ENCODE results near the gene DUSP10.

The DUSP10 gene

DNA sequence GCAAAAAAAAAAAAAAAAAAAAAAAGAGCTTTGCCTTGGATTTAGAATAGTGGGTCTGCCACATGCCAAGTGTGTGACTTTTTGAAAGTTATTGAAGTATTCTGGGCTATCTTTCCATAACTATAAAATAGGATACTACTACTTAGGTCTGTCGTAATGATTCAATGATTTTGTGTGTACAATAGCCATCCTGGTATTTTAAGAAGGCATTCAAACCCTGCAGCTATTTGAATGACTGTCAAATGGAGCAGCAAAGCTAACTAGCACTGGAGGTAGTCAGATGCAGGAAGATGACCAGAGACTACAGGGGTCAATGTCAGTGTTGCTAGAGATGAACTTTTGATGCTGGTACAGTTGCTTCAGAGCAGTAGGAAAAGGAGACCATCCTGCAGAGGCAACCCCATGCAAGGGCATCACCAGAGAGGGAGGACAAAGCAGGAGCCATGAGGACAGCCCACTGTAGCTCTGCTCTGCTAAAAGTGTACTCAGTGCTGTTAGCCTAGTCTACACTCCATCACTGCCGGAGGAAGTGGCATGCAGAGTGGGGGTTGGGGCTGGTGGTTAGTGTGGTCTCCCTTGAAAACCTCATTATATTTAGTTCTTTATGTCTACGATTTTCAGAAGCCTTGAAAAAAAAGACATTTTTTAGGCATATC is 29.0 kb downstream of the DUSP10 start:
- DNase-seq (ENCODE audit: low read depth) = peak; percentile 34

DNA sequence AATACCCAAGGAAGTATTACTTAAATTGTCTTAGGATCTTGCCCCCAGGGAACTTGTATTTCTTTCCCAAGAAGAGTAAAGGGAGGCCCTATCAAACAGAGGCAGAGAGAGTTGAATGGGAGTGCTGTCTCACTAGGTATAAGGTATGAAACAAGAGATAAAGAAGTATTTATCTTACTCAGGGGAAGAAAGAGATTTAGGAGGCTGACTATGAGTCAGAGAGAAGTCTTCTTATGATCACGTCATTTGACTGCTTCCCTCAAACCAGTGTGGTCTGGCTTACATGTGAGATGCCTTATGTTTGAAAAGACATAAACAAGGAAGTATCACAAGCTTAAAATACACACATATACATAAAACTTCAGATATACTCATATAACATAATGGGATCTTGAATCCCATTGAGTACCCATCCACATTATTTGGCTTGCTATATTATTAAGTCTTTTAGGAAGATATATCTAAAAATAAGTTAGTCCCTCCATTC is 29.6 kb downstream of the DUSP10 start:
- DNase-seq (ENCODE audit: low read depth) = no peak

DNA sequence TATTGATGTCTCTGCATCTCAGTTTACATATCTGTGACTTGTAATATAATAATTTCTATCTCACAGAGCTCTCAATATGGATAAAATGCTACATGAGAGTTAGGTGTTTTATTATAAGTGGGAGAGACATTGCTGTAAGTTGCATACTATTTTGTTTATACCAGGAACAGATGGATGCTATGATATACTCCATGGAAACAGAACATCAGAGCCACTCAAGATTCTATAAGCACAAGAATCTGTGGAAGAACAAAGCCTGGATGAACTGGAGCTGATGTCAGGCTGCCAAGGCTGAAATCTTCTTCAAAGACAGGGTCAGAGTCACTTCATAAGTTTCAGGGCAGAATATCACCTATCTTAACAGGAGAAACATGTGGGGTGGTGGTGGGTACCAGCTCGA is 30.2 kb downstream of the DUSP10 start:
- no peak for DNase-seq (ENCODE audit: low read depth)

- no peak for DNase-seq (ENCODE audit: low read depth)
Observed at GRCh38 chr1:221711063-221711577, 30.8 kb downstream of the DUSP10 start.

GRCh38 chr1:221709854-221710253 is 32.0 kb downstream of the DUSP10 start:
- DNase-seq (ENCODE audit: low read depth) = no peak

DNA sequence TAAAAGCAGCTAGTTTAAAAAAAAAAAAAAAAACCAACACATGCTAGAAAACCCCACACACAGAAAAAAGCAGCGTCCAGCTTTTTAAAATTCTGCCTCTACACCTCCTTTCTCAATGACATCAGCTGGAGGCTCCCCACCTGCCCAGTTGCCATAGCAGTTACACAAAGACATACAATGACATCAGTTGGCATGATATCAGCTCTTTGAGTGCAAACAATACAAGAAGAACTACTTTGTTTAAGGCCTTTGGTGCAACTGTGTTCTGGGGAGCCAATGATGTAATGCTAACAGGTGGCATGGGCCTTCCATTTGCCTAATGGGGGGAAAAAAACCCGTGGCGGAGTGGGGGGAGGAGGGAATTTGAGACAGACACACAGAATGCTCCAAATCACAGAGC is 32.9 kb downstream of the DUSP10 start:
- DNase-seq (ENCODE audit: low read depth) = no peak

GRCh38 chr1:221708076-221708571 is 33.8 kb downstream of the DUSP10 start:
- DNase-seq (ENCODE audit: low read depth) = no peak

DNA sequence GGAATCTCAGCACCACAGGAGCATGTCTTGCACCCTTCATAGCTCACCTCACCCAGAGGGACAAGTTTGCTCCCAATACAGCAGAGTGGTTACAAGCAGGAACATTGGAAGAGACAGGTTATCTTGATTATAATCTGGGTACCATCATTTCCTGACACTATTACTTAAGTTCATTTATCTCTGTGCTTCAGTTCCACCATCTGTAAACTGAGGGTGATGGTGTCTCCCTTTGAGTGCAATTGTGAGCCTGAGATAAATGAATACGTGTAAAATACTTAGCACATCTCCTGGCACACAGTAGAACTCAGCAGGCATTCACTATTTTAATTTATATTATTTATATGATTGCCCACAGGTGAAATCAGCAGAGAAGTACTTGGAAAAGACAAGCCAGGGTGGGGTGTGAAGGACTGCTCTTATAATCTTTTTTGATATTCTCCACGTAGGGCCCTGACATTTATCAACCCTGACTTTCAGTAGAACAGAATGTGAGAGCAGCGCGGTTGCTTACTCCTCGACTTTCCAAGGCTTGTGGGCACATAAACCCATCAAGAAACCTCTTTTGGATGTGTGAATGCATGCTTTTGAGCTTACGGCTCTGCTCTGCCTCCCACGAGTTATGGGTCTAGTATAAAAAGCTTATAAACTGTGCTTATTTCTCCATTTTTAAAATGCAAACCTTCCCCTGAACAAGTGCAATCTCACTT is 34.9 kb downstream of the DUSP10 start:
- DNase-seq (ENCODE audit: low read depth) = no peak

- DNase-seq (ENCODE audit: low read depth) = no peak
Observed at GRCh38 chr1:221706191-221706590, 35.7 kb downstream of the DUSP10 start.

- no peak for DNase-seq (ENCODE audit: low read depth)
Observed at GRCh38 chr1:221704306-221704705, 37.6 kb downstream of the DUSP10 start.

- no peak for DNase-seq (ENCODE audit: low read depth)
Observed at GRCh38 chr1:221701570-221702186, 40.2 kb downstream of the DUSP10 start.

DNA sequence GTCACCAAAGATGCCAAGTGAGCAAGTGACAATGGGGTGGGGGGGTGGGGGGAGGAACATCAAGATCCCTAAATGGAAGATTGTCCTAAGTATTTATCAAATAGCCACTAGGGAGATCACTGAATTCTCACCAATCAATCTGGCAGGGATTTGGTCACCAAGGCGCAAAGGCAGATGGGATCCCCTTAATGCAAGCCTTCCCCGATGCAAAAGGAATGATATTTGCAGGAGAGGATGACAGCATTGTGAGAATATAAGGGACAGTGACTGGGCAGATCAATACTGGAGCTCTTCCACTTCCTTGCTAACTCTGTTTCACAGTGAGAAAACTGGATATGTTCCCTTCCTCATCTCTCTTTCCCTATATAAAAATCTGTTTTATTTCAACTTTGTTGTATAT is 40.9 kb downstream of the DUSP10 start:
- no peak for DNase-seq (ENCODE audit: low read depth)

GRCh38 chr1:221700536-221700935 is 41.4 kb downstream of the DUSP10 start:
- no peak for DNase-seq (ENCODE audit: low read depth)

- no peak for DNase-seq (ENCODE audit: low read depth)
Observed at GRCh38 chr1:221699978-221700519, 41.8 kb downstream of the DUSP10 start.

- no peak for DNase-seq (ENCODE audit: low read depth)
Observed at GRCh38 chr1:221699577-221699976, 42.3 kb downstream of the DUSP10 start.

- no peak for DNase-seq (ENCODE audit: low read depth)
Observed at GRCh38 chr1:221698579-221699349, 43.1 kb downstream of the DUSP10 start.

GRCh38 chr1:221697923-221698425 is 43.9 kb downstream of the DUSP10 start:
- DNase-seq (ENCODE audit: low read depth) = no peak

DNA sequence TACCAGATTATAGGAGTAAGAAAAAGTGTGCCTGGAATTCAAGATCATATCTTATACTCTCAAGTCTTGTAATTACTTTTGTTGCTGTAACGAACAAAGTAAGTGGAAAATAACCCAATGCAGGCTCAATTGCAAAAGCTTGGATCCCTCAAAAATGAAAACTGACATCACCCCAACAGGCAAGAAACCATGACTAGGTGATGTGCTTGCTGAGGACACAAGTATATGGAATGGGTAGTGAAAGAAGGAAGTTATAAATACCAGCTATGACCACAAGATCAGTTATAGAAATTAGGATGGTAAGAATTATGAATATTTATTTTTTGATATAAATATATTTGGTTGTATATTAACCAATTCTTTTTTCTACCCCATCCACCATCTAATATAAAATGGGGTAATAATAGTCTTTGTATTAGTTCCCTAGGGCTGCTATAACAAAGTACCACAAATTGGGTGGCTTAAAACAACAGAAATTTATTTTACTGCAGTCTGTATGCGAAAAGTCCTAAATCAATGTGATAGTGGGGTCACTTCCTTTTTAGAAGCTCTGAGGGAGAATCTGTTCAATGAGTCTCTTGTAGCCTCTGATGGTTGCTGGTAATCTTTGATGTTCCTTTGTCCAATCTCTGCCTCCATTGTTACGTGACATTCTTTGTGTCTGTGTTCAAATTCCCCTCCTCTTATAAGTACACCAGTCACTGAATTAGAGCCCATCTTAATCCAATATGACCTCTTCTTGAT is 45.0 kb downstream of the DUSP10 start:
- DNase-seq (ENCODE audit: low read depth) = no peak

GRCh38 chr1:221696027-221696426 is 45.9 kb downstream of the DUSP10 start:
- no peak for DNase-seq (ENCODE audit: low read depth)

DNA sequence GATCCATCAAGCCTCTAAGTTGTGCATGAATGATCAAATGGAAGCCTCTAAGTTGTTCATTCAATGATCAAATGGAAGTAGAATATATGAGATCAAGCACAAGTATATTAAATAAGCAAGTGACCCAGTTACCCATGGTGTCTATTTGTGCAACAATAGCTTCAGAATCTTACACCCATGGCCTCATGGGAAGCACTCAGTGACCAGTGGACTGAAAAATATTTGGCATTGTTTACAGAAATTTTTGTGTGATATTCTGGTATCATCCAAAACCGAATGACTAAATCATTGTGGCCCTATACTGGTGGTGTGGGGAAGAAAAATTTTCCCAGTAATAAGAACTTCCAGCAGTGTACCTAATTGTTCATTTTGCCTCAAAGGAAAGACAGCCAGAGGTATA is 46.6 kb downstream of the DUSP10 start:
- no peak for DNase-seq (ENCODE audit: low read depth)

DNA sequence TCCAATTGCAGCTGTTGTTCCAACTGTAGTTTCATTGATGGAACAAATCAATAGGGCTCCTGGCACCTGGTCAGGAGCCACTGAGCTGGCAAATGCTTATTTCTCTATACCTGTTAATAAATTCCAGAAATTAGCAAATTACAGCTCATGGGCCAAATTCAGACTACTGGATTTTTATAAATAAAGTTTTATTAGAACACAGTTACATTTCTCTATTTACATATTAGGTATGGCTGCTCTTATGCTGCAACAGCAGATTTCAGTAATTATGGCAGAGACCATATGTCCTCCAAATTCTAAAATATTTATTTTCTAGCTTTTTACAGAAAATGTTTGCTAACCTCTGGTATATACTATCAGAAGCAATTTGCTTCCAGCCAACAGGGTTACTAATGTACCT is 47.8 kb downstream of the DUSP10 start:
- no peak for DNase-seq (ENCODE audit: low read depth)
